Activated naive CD8-positive, alpha-beta T cell treated with anti-CD3 and anti-CD28 coated beads for 36 hours (primary cell): ENCODE data around the gene IKZF3. TPM values are rescaled to one million over a fixed set of nuclear protein-coding genes. Genes with fewer than 3 reads are reported as not detected.

Experiments
- DNase-seq: peaks from one replicate; pipeline ENCODE4 v3.0.0; 2021
- H3K27ac Mint-ChIP-seq: one replicate; pipeline ENCODE4 v1.8.0; 2022; ENCODE audit warnings: mild to moderate bottlenecking, moderate library complexity, mixed read lengths
- H3K27me3 Mint-ChIP-seq: one replicate; pipeline ENCODE4 v1.8.0; 2022; ENCODE audit warnings: mild to moderate bottlenecking, mixed read lengths
- H3K36me3 Mint-ChIP-seq: one replicate; pipeline ENCODE4 v1.8.0; 2021; ENCODE audit warnings: mild to moderate bottlenecking, mixed read lengths
- H3K4me1 Mint-ChIP-seq: one replicate; pipeline ENCODE4 v1.8.0; 2021; ENCODE audit warnings: mixed read lengths
- H3K4me3 Mint-ChIP-seq: one replicate; pipeline ENCODE4 v1.8.0; 2022; ENCODE audit warnings: mild to moderate bottlenecking, moderate library complexity, mixed read lengths
- H3K9me3 Mint-ChIP-seq: one replicate; pipeline ENCODE4 v1.8.0; 2022; ENCODE audit warnings: mixed read lengths
- total RNA-seq, 2 experiments: library from RNA; stranded (reverse); gene quantifications; one replicate each; pipeline ENCODE4 v1.2.3, GENCODE V29; 2021

The IKZF3 gene
- total RNA-seq, 2 experiments from 2014 or later: 43.9 to 44.6 TPM

- DNase-seq: no peak
- Mint-ChIP-seq H3K4me3 (no peak overlapping the region), H3K36me3 (no peaks in the 10 kb centered on the region), H3K27ac (no peak overlapping the region), H3K4me1 (peaks cover 17% of the 10 kb centered on the region), H3K27me3 (peaks cover 29% of the 10 kb centered on the region), H3K9me3 (no peaks in the 10 kb centered on the region)
Observed at GRCh38 chr17:39740357-39741111, 123.6 kb downstream of the IKZF3 start.

DNA sequence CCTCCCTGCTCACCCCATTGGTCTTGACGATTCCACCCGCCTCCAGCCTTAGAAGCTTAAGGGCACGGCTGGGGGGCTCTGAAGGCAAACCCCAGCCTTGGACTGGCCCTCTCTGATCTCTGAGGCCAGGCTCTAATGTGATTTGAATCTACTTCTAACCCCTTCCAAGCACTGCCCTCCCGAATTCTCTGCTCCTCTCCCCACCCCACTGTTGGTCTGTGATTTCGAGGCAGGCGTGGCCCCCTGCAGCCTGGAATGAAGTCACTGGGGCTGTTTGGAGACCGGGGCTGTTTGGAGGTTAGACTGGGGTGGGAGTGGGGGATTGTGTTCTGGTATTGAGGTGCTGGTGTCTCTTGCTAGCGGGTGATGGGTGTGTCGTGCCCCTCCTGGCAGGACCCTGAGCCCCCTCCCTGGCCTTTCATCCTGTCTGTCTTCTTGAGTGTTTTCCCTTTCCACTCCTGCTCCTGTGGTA is 124.2 kb downstream of the IKZF3 start:
- H3K4me1 Mint-ChIP-seq: peaks cover 17% of the 10 kb centered on the region
- H3K27ac Mint-ChIP-seq: no peak overlapping the region
- no peak for DNase-seq
- H3K36me3 Mint-ChIP-seq: no peaks in the 10 kb centered on the region
- peaks cover 29% of the 10 kb centered on the region for H3K27me3 Mint-ChIP-seq
- H3K9me3 Mint-ChIP-seq: no peaks in the 10 kb centered on the region
- no peak overlapping the region for H3K4me3 Mint-ChIP-seq

DNA sequence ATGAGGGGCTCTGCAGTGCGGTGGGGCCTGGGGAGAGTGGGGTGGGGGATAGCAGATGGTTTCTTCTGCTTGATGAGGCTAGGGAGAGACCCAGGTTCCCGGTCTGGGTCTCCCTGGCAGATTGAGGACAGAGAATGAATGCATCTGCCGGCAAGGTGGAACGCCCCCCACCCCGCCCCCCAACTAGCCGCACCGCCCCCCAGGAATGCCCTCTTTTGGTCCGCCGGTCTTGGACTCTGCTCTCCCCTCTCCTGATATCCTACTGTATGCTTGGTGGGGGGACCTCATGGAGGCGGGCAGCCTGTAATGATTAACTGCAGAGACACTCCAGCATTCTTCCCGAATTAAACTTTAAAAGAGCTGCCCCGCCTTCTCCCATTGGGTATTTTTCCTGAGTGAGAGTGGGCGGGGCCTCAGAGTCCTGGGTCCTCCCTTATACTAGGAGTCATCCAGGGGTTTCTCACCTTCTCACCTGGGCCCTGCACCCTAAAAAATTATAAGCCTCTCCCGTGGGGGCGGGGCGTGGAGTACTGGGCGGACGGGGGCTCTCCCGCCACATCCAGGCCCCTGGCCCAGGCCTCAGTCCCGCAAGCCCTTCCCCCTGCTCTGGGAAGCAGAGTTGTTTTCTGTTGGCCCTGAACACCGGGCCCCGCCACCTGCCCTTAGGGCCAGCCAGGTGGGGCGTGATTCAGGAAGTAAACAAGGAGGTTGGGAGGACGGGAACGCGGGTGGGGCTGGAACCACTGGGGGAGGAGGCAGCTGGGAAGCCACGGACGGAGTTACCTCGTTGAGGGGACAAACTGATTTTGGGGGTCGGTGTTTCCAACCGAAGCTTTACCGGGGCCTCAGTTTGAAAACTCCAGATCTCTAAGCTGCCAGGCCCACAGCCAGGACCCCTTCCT is 124.9 kb downstream of the IKZF3 start:
- H3K27me3 Mint-ChIP-seq: peaks cover 29% of the 10 kb centered on the region
- H3K4me1 Mint-ChIP-seq: peaks cover 17% of the 10 kb centered on the region
- H3K4me3 Mint-ChIP-seq: peak overlapping the region; percentile 10
- H3K9me3 Mint-ChIP-seq: no peaks in the 10 kb centered on the region
- no peak for DNase-seq
- H3K27ac Mint-ChIP-seq: no peak overlapping the region
- H3K36me3 Mint-ChIP-seq: no peaks in the 10 kb centered on the region

DNA sequence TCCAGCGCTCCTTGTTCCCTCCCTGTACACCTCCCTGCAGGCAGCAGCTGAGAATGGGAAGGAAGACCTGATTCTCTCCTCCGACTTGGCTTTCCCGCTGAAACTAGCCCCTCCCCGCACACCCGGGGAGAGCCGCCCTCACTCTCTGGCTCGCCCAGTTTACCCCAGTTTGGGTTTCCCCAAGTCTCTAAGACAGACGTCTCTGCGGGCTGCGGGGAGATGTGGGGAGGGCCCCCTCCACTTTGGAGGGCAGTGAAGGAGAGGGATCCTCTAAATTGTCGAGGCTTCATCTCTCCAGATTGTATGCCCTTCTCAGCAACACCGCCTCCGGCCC is 125.6 kb downstream of the IKZF3 start:
- Mint-ChIP-seq H3K36me3 (no peaks in the 10 kb centered on the region), H3K27ac (peak overlapping the region; percentile 74), H3K4me1 (peaks cover 17% of the 10 kb centered on the region), H3K4me3 (peak overlapping the region; percentile 79), H3K27me3 (peaks cover 29% of the 10 kb centered on the region), H3K9me3 (no peaks in the 10 kb centered on the region)
- peak; percentile 73 for DNase-seq

- Mint-ChIP-seq H3K4me3 (peak within 1 kb of the TSS; percentile 79), H3K9me3 (no peaks in the 10 kb centered on the region), H3K27me3 (peaks cover 29% of the 10 kb centered on the region), H3K27ac (peak within 1 kb of the TSS; percentile 74), H3K36me3 (no peaks in the 10 kb centered on the region), H3K4me1 (peaks cover 17% of the 10 kb centered on the region)
- DNase-seq: no peak
Observed at GRCh38 chr17:39737760-39738567, 126.1 kb downstream of the IKZF3 start, which contains the start of gene GRB7. GRB7 (plus strand) TSS chr17:39737938; CDS start chr17:39742302, 4,364 bp downstream.

DNA sequence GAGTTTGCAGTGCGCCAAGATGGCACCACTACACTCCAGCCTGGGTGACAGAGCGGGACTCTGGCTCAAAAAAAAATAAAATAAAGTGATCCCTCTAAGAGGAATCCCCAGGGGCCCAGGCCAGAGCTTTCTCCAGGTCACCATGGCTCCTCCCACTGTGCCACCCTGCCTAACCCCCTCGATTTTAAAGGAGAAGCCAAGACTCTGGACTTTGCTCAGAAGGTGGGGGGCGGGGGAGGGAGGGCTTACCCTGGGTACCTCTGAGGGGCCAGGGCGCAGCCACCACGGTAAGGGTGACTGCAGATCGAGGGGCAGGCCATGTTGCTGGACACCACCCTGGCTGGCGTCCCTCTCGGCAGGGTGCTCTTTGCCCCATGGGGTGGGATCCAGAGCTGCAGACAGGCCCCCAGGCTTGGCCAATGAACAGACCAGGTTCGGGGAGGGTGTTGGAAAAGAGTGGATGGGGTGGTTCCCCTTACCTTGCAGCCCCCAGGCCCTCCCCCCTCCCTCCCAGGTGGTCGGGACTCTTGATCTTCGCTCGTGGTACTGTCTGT is 126.8 kb downstream of the IKZF3 start:
- no peak overlapping the region for H3K27ac Mint-ChIP-seq
- H3K4me3 Mint-ChIP-seq: no peak overlapping the region
- H3K9me3 Mint-ChIP-seq: no peaks in the 10 kb centered on the region
- DNase-seq: no peak
- H3K27me3 Mint-ChIP-seq: peaks cover 29% of the 10 kb centered on the region
- peaks cover 17% of the 10 kb centered on the region for H3K4me1 Mint-ChIP-seq
- no peaks in the 10 kb centered on the region for H3K36me3 Mint-ChIP-seq

- Mint-ChIP-seq H3K27ac (no peak overlapping the region), H3K27me3 (peaks cover 29% of the 10 kb centered on the region), H3K4me3 (no peak overlapping the region), H3K9me3 (no peaks in the 10 kb centered on the region), H3K4me1 (peaks cover 17% of the 10 kb centered on the region), H3K36me3 (no peaks in the 10 kb centered on the region)
- no peak for DNase-seq
Observed at GRCh38 chr17:39736319-39737165, 127.6 kb downstream of the IKZF3 start.

DNA sequence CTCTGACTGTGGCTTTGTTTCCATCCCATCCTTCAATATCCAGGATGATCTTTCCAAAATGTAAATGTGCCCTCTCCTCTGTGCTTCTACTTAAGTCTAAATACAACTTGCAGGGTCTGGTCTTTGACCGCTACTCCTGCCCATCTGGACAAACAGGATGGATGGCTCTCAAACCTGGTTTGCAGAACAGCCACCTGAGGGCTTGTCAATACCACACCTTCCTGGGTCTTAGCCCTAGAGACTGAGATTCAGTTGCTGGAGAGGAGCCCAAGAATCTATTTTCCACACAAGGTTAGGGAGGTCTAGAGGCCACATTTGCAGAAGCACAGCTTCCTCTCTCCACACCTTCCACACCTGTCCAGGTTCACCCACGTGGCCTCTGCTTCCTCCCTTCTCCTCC is 128.2 kb downstream of the IKZF3 start:
- Mint-ChIP-seq H3K9me3 (no peaks in the 10 kb centered on the region), H3K27ac (no peak overlapping the region), H3K36me3 (no peaks in the 10 kb centered on the region), H3K4me1 (peaks cover 17% of the 10 kb centered on the region), H3K27me3 (peaks cover 29% of the 10 kb centered on the region), H3K4me3 (no peak overlapping the region)
- no peak for DNase-seq

- H3K9me3 Mint-ChIP-seq: no peaks in the 10 kb centered on the region
- no peak overlapping the region for H3K4me3 Mint-ChIP-seq
- no peaks in the 10 kb centered on the region for H3K36me3 Mint-ChIP-seq
- H3K27ac Mint-ChIP-seq: no peak overlapping the region
- no peak for DNase-seq
- H3K27me3 Mint-ChIP-seq: peaks cover 5% of the 10 kb centered on the region
- H3K4me1 Mint-ChIP-seq: peaks cover 14% of the 10 kb centered on the region
Observed at GRCh38 chr17:39732586-39732985, 131.5 kb downstream of the IKZF3 start.

- Mint-ChIP-seq H3K4me3 (peak within 1 kb of the TSS; percentile 96), H3K9me3 (no peaks in the 10 kb centered on the region), H3K27me3 (no peaks in the 10 kb centered on the region), H3K4me1 (peaks cover 17% of the 10 kb centered on the region), H3K27ac (peak within 1 kb of the TSS; percentile 89), H3K36me3 (no peaks in the 10 kb centered on the region)
- DNase-seq: peak; percentile 94
Observed at GRCh38 chr17:39730095-39730921, 133.8 kb downstream of the IKZF3 start, which contains the start of gene MIEN1. MIEN1 (minus strand) TSS chr17:39730532; CDS start chr17:39730495, 37 bp downstream.

DNA sequence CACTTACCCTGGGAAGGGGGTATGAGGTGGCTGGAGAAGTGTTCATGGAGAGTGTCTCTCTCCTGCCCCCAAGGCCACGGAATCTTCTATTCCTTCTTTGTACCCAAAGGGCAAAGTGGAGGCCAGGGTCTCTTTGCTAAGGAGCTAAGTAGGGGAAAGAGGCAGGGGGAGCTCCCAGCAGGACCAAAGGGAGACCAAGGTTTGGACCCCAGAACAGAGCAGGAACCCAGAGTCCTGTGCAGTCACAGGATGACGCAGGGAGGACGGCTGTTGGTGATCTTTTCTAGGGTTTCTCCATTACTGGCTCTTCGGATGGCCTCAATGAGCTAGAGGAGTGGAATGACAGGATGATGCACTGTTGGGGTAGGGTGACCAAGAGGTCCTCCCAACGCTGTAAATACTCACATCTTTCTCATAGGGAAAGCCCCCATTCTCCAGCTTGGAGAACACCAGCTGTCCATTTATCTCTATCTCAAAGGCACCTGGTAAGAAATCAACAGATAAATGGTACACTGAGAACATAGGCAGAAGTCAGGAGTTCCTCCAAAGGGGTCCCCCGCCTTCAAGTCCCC is 134.7 kb downstream of the IKZF3 start:
- peaks cover 17% of the 10 kb centered on the region for H3K4me1 Mint-ChIP-seq
- no peaks in the 10 kb centered on the region for H3K9me3 Mint-ChIP-seq
- H3K27ac Mint-ChIP-seq: peak overlapping the region; percentile 89
- H3K36me3 Mint-ChIP-seq: no peaks in the 10 kb centered on the region
- DNase-seq: no peak
- H3K4me3 Mint-ChIP-seq: peak overlapping the region; percentile 96
- H3K27me3 Mint-ChIP-seq: no peaks in the 10 kb centered on the region

GRCh38 chr17:39727556-39727955 is 136.6 kb downstream of the IKZF3 start:
- Mint-ChIP-seq H3K36me3 (no peaks in the 10 kb centered on the region), H3K27ac (no peak overlapping the region), H3K27me3 (no peaks in the 10 kb centered on the region), H3K4me3 (no peak overlapping the region), H3K4me1 (peaks cover 19% of the 10 kb centered on the region), H3K9me3 (no peaks in the 10 kb centered on the region)
- no peak for DNase-seq

- Mint-ChIP-seq H3K4me3 (no peak overlapping the region), H3K4me1 (peaks cover 19% of the 10 kb centered on the region), H3K27ac (no peak overlapping the region), H3K27me3 (no peaks in the 10 kb centered on the region), H3K9me3 (no peaks in the 10 kb centered on the region), H3K36me3 (no peaks in the 10 kb centered on the region)
- DNase-seq: no peak
Observed at GRCh38 chr17:39726617-39727016, 137.5 kb downstream of the IKZF3 start.
